ENCODE data around the gene CREM.
"Not testable (repeated sequence)": the region's sequence is repeated elsewhere in the genome, so short reads cannot be mapped to it uniquely, and the experiment has no call there.

The CREM gene

GRCh38 chr10:35126530-35127288 lies at the start of gene CREM:
Gene CREM, plus strand, starts transcription at chr10:35126846. Its CDS starts 10,990 bp downstream, at chr10:35137836.
- peak; percentile 94 for DNase-seq

- no peak for DNase-seq
These were observed 47.4 kb upstream of the CREM start for GRCh38 chr10:35079265-35079664.

- no peak for DNase-seq
These were observed 46.9 kb upstream of the CREM start for GRCh38 chr10:35079763-35080162.

GRCh38 chr10:35080261-35080660 lies 46.4 kb upstream of the CREM start:
- DNase-seq: not testable (repeated sequence)

- no peak for DNase-seq
These were observed 43.4 kb upstream of the CREM start for GRCh38 chr10:35083242-35083641.

- DNase-seq: no peak
These were observed 37.0 kb upstream of the CREM start for GRCh38 chr10:35089611-35090161.

GRCh38 chr10:35090162-35090954 lies 36.3 kb upstream of the CREM start, which contains the start of gene CUL2:
Gene CUL2, minus strand, starts transcription at chr10:35090341. Its CDS starts 19,024 bp downstream, at chr10:35071317.
- DNase-seq: peak; percentile 88

GRCh38 chr10:35091994-35092790 lies 34.5 kb upstream of the CREM start:
- no peak for DNase-seq

- no peak for DNase-seq
These were observed 33.8 kb upstream of the CREM start for GRCh38 chr10:35092851-35093250.

- DNase-seq: no peak
These were observed 30.3 kb upstream of the CREM start for GRCh38 chr10:35096312-35096711.

- DNase-seq: no peak
These were observed 29.1 kb upstream of the CREM start for GRCh38 chr10:35097510-35097909.

GRCh38 chr10:35103882-35104281 lies 22.8 kb upstream of the CREM start:
- no peak for DNase-seq

- DNase-seq: no peak
These were observed 14.1 kb upstream of the CREM start for GRCh38 chr10:35112571-35112970.

- DNase-seq: no peak
These were observed 7.3 kb upstream of the CREM start for GRCh38 chr10:35119378-35119777.

- DNase-seq: no peak
These were observed 2.1 kb upstream of the CREM start for GRCh38 chr10:35124540-35124939.

GRCh38 chr10:35126062-35126529 lies 550 bp upstream of the CREM start:
- DNase-seq: no peak

GRCh38 chr10:35127289-35127891 lies 744 bp downstream of the CREM start:
- no peak for DNase-seq

GRCh38 chr10:35129185-35129674 lies 2.6 kb downstream of the CREM start:
- no peak for DNase-seq

- DNase-seq: no peak
These were observed 4.0 kb downstream of the CREM start for GRCh38 chr10:35130663-35131062.

- DNase-seq: no peak
These were observed 6.1 kb downstream of the CREM start for GRCh38 chr10:35132727-35133126.

GRCh38 chr10:35133586-35133985 lies 6.9 kb downstream of the CREM start:
- DNase-seq: no peak

GRCh38 chr10:35135861-35136260 lies 9.2 kb downstream of the CREM start:
- DNase-seq: no peak
